Measurements from ENCODE around the gene MEIS2. TPM values are rescaled to one million over a fixed set of nuclear protein-coding genes. Genes with fewer than 3 reads are reported as not detected.

MEIS2 gene
- total and polyA plus RNA-seq, 12 donors = 36.2 to 139 (median 74.8) TPM

DNA sequence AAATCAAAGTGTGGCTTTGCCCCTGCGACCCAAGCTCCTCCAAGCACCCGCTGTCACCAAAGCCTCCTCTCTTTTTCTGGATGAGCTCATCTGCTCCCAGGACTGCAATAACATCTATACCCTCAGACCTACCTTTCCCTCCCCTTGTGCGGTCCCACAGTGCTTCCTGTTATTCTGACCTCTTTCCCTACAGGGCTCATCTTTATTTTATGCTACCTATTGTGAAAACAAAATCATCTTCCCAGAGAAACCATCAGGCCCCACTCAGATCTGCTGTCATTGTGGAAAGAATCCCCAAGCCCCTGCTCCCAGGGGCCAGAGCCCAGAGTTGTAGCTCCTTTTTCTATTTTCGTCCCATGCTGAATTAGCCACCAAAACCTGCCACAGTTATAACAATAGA is 162.2 kb downstream of the MEIS2 start:
- Histone ChIP-seq H3K4me1 (replicated peaks in 1 of 2) (peaks cover 3 to 15% of the 10 kb centered on the region in 2 donors), H3K27ac (no peak overlapping the region), H3K4me3 (no peak overlapping the region), H3K27me3 (no peaks in the 10 kb centered on the region), H3K9me3 (replicated peaks in 1 of 3) (no peaks in the 10 kb centered on the region), H3K36me3 (replicated peaks in 1 of 2) (no peaks in the 10 kb centered on the region)
- DNase-seq = no peak
- intact Hi-C loops (cut with DNase I) = no loop called here
- WGBS, 4 donors = 87 to 90% (median 88%) methylated on average over 4 of the region's 4 CpGs
- TF ChIP-seq POLR2A (IDR thresholded peaks at IDR 0.05) (no peak), CTCF (IDR thresholded peaks at IDR 0.05) (no peak)

GRCh38 chr15:36936613-36937012 is 163.7 kb downstream of the MEIS2 start:
- intact Hi-C loops (cut with DNase I) = no loop called here

DNA sequence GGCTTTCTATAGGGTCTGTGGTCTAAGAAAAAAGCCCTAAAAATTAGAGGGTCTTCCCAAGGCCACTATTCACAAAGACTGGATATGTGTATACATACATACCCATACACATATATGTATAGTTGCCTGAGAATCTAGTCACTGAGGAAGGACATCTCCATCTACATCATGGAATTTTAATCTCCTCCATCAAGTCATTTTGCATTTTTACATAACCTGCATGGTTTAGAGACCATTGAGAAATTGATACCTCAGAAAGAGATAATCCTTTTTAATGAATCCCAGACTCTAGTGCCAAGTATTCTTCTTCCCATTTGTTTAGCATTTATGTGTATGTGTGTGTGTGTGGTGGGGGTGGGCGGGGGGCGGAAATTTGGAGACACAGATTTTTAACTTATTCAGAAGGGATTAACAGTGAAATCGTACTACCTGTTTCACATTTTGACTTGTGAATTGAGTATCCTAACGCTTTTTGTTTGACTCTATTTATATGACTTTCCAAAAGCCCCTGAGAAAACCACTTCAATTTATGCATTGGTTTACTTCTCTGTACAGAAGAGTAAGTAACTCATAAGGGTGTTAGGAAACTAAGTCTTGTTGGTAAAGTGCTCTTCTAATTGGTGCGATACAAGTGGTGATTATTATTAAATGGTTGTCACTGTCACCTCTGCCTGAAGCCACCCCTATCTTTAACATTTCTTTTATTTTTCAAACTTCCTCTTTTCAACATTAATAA is 166.9 kb downstream of the MEIS2 start:
- H3K9me3 ChIP-seq (replicated peaks in 1 of 3) = no peaks in the 10 kb centered on the region
- peaks cover 9 to 15% of the 10 kb centered on the region in 2 donors for H3K4me1 ChIP-seq (replicated peaks in 1 of 2)
- intact Hi-C loops (cut with DNase I) = no loop called here
- H3K4me3 ChIP-seq = no peak overlapping the region
- no peak for DNase-seq
- no peak overlapping the region for H3K27ac ChIP-seq
- H3K27me3 ChIP-seq = no peaks in the 10 kb centered on the region
- no peak for TF ChIP-seq CTCF (IDR thresholded peaks at IDR 0.05)
- TF ChIP-seq POLR2A (IDR thresholded peaks at IDR 0.05) = no peak
- 90 to 94% (median 93%) methylated on average over 5 of the region's 5 CpGs for WGBS, 4 donors
- H3K36me3 ChIP-seq (replicated peaks in 1 of 2) = no peaks in the 10 kb centered on the region

More at GRCh38 chr15:36936613-36937012, 163.7 kb downstream of the MEIS2 start:
- Histone ChIP-seq H3K27me3 (no peaks in the 10 kb centered on the region), H3K4me3 (no peak overlapping the region), H3K36me3 (replicated peaks in 1 of 2) (no peaks in the 10 kb centered on the region), H3K27ac (peak overlapping the region in 1 of 5 donors; percentile 48), H3K4me1 (replicated peaks in 1 of 2) (peaks cover 3 to 15% of the 10 kb centered on the region in 2 donors), H3K9me3 (replicated peaks in 1 of 3) (no peaks in the 10 kb centered on the region)
- TF ChIP-seq CTCF (IDR thresholded peaks at IDR 0.05) = no peak
- no peak for TF ChIP-seq POLR2A (IDR thresholded peaks at IDR 0.05)
- no peak for DNase-seq

- Histone ChIP-seq H3K27ac (no peak overlapping the region), H3K9me3 (replicated peaks in 1 of 3) (no peaks in the 10 kb centered on the region), H3K4me3 (no peak overlapping the region), H3K4me1 (replicated peaks in 1 of 2) (peaks cover 9 to 14% of the 10 kb centered on the region in 2 donors), H3K27me3 (no peaks in the 10 kb centered on the region), H3K36me3 (replicated peaks in 1 of 2) (no peaks in the 10 kb centered on the region)
- TF ChIP-seq CTCF (IDR thresholded peaks at IDR 0.05) (no peak), POLR2A (IDR thresholded peaks at IDR 0.05) (no peak)
- intact Hi-C loops (cut with DNase I) = no loop called here
- DNase-seq = no peak
- WGBS, 4 donors = 87 to 93% (median 91%) methylated on average over 5 of the region's 5 CpGs
These were observed 168.3 kb downstream of the MEIS2 start for GRCh38 chr15:36932070-36932469.

Measured in adrenal gland (tissue), 12 donors.